Spinal cord (tissue), 10 donors: ENCODE data around the gene NCAPH2. TPM values are rescaled to one million over a fixed set of nuclear protein-coding genes. Genes with fewer than 3 reads are reported as not detected.

Experiments used
- DNase-seq, 6 donors: peaks; one replicate each; pipeline versions ENCODE4 v3.0.0 to v3.0.0-alpha.2; 2013 to 2015; ENCODE audit warnings: low spot score in 6 of 6, low read depth in 4 of 6
- H3K27ac ChIP-seq: one replicate; pipeline ENCODE4 v1.5.1; 2013; ENCODE audit warnings: low read depth, low read length, control low read depth
- H3K27me3 ChIP-seq: one replicate; pipeline ENCODE4 v1.6.1; 2013; ENCODE audit warnings: low read length; ENCODE audit not compliant: control insufficient read depth, insufficient read depth
- H3K36me3 ChIP-seq: one replicate; pipeline ENCODE4 v1.6.1; 2013; ENCODE audit warnings: low read length; ENCODE audit not compliant: control insufficient read depth, insufficient read depth
- H3K4me1 ChIP-seq: one replicate; pipeline ENCODE4 v1.6.1; 2013; ENCODE audit warnings: low read length; ENCODE audit not compliant: control insufficient read depth, insufficient read depth
- H3K4me3 ChIP-seq: one replicate; pipeline ENCODE4 v1.5.1; 2013; ENCODE audit warnings: low read depth, low read length, control low read depth
- H3K9me3 ChIP-seq: one replicate; pipeline ENCODE4 v1.6.1; 2013; ENCODE audit warnings: low read length; ENCODE audit not compliant: control insufficient read depth, insufficient read depth
- WGBS: methylation state at CpG from one replicate; pipeline ENCODE4 v1.1.5; 2013; ENCODE audit warnings: missing lambda C conversion rate; ENCODE audit not compliant: insufficient coverage; 5-methylcytosine and 5-hydroxymethylcytosine counted together
- polyA plus RNA-seq, 2 donors: library from polyadenylated mRNA; unstranded; fragments of 120-200 nt; gene quantifications; one replicate each; pipeline ENCODE4 v1.2.1, GENCODE V29; 2013; ENCODE audit not compliant: insufficient read length in 2 of 2
- total RNA-seq, 2 donors: library from RNA; depleted of rRNA in 1 of 2; stranded (reverse); fragments of 120-200 nt in 1 of 2; fragments of >200 nt in 1 of 2; gene quantifications; one replicate each; pipeline versions ENCODE4 v1.2.3 to v1.2.4, GENCODE V29; 2013 to 2014
- donor health status: healthy.

NCAPH2 gene
- total and polyA plus RNA-seq, 4 donors = 32.8 to 86.9 (median 67.9) TPM

GRCh38 chr22:50488886-50489285 is 19.1 kb upstream of the NCAPH2 start:
- Histone ChIP-seq H3K36me3 (no peaks in the 10 kb centered on the region), H3K4me1 (no peaks in the 10 kb centered on the region), H3K27ac (no peak overlapping the region), H3K27me3 (no peaks in the 10 kb centered on the region), H3K9me3 (no peaks in the 10 kb centered on the region), H3K4me3 (no peak overlapping the region)
- 78% methylated on average over 19 of the region's 19 CpGs for WGBS
- DNase-seq = no peak

- no peak for DNase-seq
- Histone ChIP-seq H3K4me3 (no peak overlapping the region), H3K27me3 (no peaks in the 10 kb centered on the region), H3K9me3 (no peaks in the 10 kb centered on the region), H3K4me1 (no peaks in the 10 kb centered on the region), H3K27ac (no peak overlapping the region), H3K36me3 (no peaks in the 10 kb centered on the region)
- WGBS = 82% methylated on average over 20 of the region's 31 CpGs
Measured at GRCh38 chr22:50489363-50490243, 18.4 kb upstream of the NCAPH2 start.

- no peaks in the 10 kb centered on the region for H3K36me3 ChIP-seq
- H3K9me3 ChIP-seq = no peaks in the 10 kb centered on the region
- H3K4me1 ChIP-seq = no peaks in the 10 kb centered on the region
- WGBS = 83% methylated on average over 24 of the region's 27 CpGs
- no peak overlapping the region for H3K4me3 ChIP-seq
- no peak for DNase-seq
- no peak overlapping the region for H3K27ac ChIP-seq
- no peaks in the 10 kb centered on the region for H3K27me3 ChIP-seq
Measured at GRCh38 chr22:50490531-50491308, 17.3 kb upstream of the NCAPH2 start.

DNA sequence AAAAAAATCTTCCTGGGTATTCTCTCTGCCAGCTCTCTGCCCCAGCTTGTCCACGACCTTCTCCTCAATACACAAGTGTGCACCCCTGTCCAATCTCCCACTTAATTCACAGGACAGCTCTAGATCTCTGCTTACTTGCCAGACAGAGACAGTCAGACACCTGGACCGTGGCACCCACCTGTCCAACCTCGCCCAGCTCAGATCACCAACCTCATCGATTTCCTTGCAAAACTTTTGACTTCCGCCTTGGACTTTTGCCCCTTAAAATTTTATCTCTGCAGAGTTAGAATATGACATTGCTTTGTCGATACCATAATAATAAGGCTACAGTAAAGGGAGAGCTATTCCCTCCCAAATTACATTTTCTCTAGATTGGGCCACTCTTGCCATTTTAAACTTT is 10.9 kb upstream of the NCAPH2 start:
- Histone ChIP-seq H3K9me3 (no peaks in the 10 kb centered on the region), H3K27ac (no peak overlapping the region), H3K4me3 (no peak overlapping the region), H3K27me3 (no peaks in the 10 kb centered on the region), H3K4me1 (peaks cover under 1% of the 10 kb centered on the region), H3K36me3 (peaks cover 5% of the 10 kb centered on the region)
- no peak for DNase-seq
- 68% methylated on average over 2 of the region's 6 CpGs for WGBS

GRCh38 chr22:50498322-50498890 is 9.6 kb upstream of the NCAPH2 start:
- H3K4me1 ChIP-seq = peaks cover 11% of the 10 kb centered on the region
- H3K4me3 ChIP-seq = no peak overlapping the region
- H3K27me3 ChIP-seq = no peaks in the 10 kb centered on the region
- H3K27ac ChIP-seq = no peak overlapping the region
- 13% methylated on average over 11 of the region's 13 CpGs for WGBS
- no peaks in the 10 kb centered on the region for H3K9me3 ChIP-seq
- H3K36me3 ChIP-seq = peaks cover 18% of the 10 kb centered on the region
- peak in 2 of 6 donors; percentile 53 to 61 for DNase-seq

DNA sequence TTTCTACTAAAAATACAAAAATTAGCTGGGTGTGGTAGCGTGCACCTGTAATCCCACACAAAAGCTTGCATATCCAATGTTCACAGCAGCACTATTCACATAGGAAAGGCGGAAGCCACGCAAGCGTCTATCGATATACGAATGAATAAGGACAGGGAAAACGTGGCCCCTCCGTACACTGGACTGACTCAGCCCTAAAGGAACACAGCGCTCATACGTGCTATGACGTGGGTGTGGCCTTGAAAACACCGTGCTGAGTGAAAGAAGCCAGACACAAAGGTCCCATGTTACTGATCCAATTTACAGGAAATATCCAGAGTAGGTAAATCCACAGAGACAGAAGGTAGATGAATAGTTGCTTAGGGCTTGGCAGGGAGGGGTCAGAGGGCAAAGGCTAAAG is 7.6 kb upstream of the NCAPH2 start:
- Histone ChIP-seq H3K4me1 (peaks cover 11% of the 10 kb centered on the region), H3K4me3 (no peak overlapping the region), H3K9me3 (no peaks in the 10 kb centered on the region), H3K27ac (no peak overlapping the region), H3K36me3 (peaks cover 38% of the 10 kb centered on the region), H3K27me3 (no peaks in the 10 kb centered on the region)
- WGBS = 88% methylated on average over 9 of the region's 12 CpGs
- no peak for DNase-seq

- H3K36me3 ChIP-seq = peaks cover 51% of the 10 kb centered on the region
- no peak overlapping the region for H3K4me3 ChIP-seq
- 87% methylated on average over 6 of the region's 6 CpGs for WGBS
- H3K4me1 ChIP-seq = peaks cover 24% of the 10 kb centered on the region
- no peak overlapping the region for H3K27ac ChIP-seq
- H3K27me3 ChIP-seq = no peaks in the 10 kb centered on the region
- DNase-seq = no peak
- H3K9me3 ChIP-seq = no peaks in the 10 kb centered on the region
Measured at GRCh38 chr22:50502096-50502495, 5.9 kb upstream of the NCAPH2 start.

GRCh38 chr22:50502628-50503474 is 5.2 kb upstream of the NCAPH2 start:
- Histone ChIP-seq H3K27ac (peak overlapping the region; percentile 36), H3K36me3 (peaks cover 51% of the 10 kb centered on the region), H3K27me3 (no peaks in the 10 kb centered on the region), H3K9me3 (no peaks in the 10 kb centered on the region), H3K4me3 (no peak overlapping the region), H3K4me1 (peaks cover 26% of the 10 kb centered on the region)
- WGBS = 82% methylated on average over 22 of the region's 24 CpGs
- peak in 1 of 6 donors; percentile 38 for DNase-seq
